Measurements from ENCODE around the gene LHFPL6. TPM values are rescaled to one million over a fixed set of nuclear protein-coding genes. Genes with fewer than 3 reads are reported as not detected.

The LHFPL6 gene
- total RNA-seq, 1 donor from 2014 or later: 3.0 TPM

DNA sequence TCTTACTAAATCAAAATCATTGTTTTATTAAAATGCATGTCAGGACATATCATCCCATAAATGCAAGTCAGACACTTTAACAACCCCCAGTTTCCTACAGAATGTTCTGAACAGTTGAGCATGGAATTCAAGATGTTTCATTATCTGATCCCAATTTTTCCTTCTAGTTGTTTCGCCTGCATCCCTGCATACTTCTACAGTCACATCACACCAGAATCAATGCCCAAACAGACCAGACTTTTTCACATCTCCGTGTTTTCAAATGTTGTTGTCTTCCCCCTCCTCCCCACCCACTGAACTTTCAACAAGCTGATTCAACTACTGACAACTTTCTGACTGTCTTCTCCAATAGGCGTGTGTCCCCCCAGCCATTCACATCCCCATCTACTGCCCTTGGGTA is 48.6 kb downstream of the LHFPL6 start:
- no peaks in the 10 kb centered on the region for H3F3A ChIP-seq (ENCODE audit: low read depth)
- H3K27me3 ChIP-seq: no peaks in the 10 kb centered on the region
- Mint-ChIP-seq H3K4me1 (peaks cover 3% of the 10 kb centered on the region), H3K36me3 (peaks cover 36% of the 10 kb centered on the region), H3K27me3 (ENCODE audit: insufficient read depth, low read depth) (peaks cover 2% of the 10 kb centered on the region), H3K27ac (no peak overlapping the region), H3K9me3 (peaks cover 10% of the 10 kb centered on the region), H3K4me3 (no peak overlapping the region)
- no peaks in the 10 kb centered on the region for H3K4me1 ChIP-seq
- H3K9me3 ChIP-seq (ENCODE audit: low read depth): no peaks in the 10 kb centered on the region
- H4K20me1 ChIP-seq (ENCODE audit: low read depth): no peaks in the 10 kb centered on the region
- H3K27ac ChIP-seq: no peak overlapping the region
- no peaks in the 10 kb centered on the region for H3K79me2 ChIP-seq (ENCODE audit: low read depth)
- no peak overlapping the region for H3K4me2 ChIP-seq
- no peak for DNase-seq (ENCODE audit: low spot score)
- no peaks in the 10 kb centered on the region for H3K36me3 ChIP-seq
- TF ChIP-seq, protein P1, sequence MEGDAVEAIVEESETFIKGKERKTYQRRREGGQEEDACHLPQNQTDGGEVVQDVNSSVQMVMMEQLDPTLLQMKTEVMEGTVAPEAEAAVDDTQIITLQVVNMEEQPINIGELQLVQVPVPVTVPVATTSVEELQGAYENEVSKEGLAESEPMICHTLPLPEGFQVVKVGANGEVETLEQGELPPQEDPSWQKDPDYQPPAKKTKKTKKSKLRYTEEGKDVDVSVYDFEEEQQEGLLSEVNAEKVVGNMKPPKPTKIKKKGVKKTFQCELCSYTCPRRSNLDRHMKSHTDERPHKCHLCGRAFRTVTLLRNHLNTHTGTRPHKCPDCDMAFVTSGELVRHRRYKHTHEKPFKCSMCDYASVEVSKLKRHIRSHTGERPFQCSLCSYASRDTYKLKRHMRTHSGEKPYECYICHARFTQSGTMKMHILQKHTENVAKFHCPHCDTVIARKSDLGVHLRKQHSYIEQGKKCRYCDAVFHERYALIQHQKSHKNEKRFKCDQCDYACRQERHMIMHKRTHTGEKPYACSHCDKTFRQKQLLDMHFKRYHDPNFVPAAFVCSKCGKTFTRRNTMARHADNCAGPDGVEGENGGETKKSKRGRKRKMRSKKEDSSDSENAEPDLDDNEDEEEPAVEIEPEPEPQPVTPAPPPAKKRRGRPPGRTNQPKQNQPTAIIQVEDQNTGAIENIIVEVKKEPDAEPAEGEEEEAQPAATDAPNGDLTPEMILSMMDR (IDR thresholded peaks at IDR 0.05): no peak
- TF ChIP-seq EZH2 (IDR thresholded peaks at IDR 0.05) (no peak), EZH2phosphoT487 (IDR thresholded peaks at IDR 0.05) (no peak)
- no peak overlapping the region for H3K4me3 ChIP-seq
- no peak overlapping the region for H3K9ac ChIP-seq
- H2AFZ ChIP-seq (replicated peaks): no peak overlapping the region

DNA sequence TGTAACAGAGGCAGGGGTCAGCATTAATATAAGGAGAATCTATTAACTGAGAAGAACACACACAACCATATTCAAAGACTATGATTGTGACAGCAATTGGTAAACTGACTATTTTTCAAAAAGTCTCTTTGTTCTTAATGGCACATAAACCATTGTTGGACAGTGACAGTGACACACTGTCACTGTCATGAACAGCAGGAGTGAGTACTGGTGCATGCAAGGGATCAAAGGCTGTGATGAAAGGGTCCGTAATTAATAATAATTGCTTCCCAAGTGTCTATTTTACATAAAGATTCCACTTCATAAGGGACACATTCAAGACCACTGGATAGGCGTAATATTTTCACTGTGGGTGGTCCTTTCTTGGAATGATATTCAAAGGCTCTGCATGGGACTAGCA is 50.7 kb downstream of the LHFPL6 start:
- Histone ChIP-seq H3K79me2 (ENCODE audit: low read depth) (no peaks in the 10 kb centered on the region), H3F3A (ENCODE audit: low read depth) (no peaks in the 10 kb centered on the region), H2AFZ (replicated peaks) (no peak overlapping the region), H3K4me2 (no peak overlapping the region), H4K20me1 (ENCODE audit: low read depth) (no peaks in the 10 kb centered on the region), H3K27ac (no peak overlapping the region), H3K27me3 (no peaks in the 10 kb centered on the region), H3K4me3 (no peak overlapping the region), H3K36me3 (no peaks in the 10 kb centered on the region), H3K9ac (no peak overlapping the region), H3K4me1 (peaks cover 1% of the 10 kb centered on the region), H3K9me3 (ENCODE audit: low read depth) (no peaks in the 10 kb centered on the region)
- Mint-ChIP-seq H3K27ac (no peak overlapping the region), H3K4me3 (no peak overlapping the region), H3K36me3 (peaks cover 18% of the 10 kb centered on the region), H3K4me1 (peaks cover 1% of the 10 kb centered on the region), H3K27me3 (ENCODE audit: insufficient read depth, low read depth) (no peaks in the 10 kb centered on the region), H3K9me3 (peaks cover 5% of the 10 kb centered on the region)
- no peak for DNase-seq (ENCODE audit: low spot score)
- TF ChIP-seq EZH2 (IDR thresholded peaks at IDR 0.05) (no peak), EZH2phosphoT487 (IDR thresholded peaks at IDR 0.05) (no peak)
- TF ChIP-seq, protein P1 (IDR thresholded peaks at IDR 0.05): no peak

DNA sequence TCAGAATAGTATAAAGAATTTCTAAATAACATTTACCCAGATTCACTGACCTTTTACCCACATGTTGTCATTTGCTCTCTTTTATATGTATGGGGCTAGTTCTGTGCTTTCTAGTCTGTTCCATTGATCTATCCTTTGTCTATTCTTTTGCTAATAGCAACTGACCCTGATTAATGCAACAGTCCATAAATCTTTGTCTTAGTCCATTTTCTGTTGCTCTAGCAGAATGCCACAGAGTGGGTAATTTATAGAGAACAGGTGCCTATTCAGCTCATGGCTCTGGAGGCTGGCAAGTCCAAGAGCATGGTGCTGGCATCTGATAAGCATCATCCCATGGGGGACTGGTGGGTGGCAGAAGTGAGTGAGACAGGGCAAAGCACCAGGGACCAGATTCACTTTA is 52.1 kb downstream of the LHFPL6 start:
- no peaks in the 10 kb centered on the region for H4K20me1 ChIP-seq (ENCODE audit: low read depth)
- peaks cover 14% of the 10 kb centered on the region for H3K4me1 ChIP-seq
- no peak overlapping the region for H3K4me2 ChIP-seq
- H3K36me3 ChIP-seq: no peaks in the 10 kb centered on the region
- H3K36me3 Mint-ChIP-seq: peaks cover 14% of the 10 kb centered on the region
- no peak overlapping the region for H3K4me3 ChIP-seq
- DNase-seq (ENCODE audit: low spot score): no peak
- H2AFZ ChIP-seq (replicated peaks): no peak overlapping the region
- no peaks in the 10 kb centered on the region for H3K27me3 ChIP-seq
- H3F3A ChIP-seq (ENCODE audit: low read depth): no peaks in the 10 kb centered on the region
- H3K4me1 Mint-ChIP-seq: peaks cover 13% of the 10 kb centered on the region
- no peaks in the 10 kb centered on the region for H3K27me3 Mint-ChIP-seq (ENCODE audit: insufficient read depth, low read depth)
- H3K9me3 ChIP-seq (ENCODE audit: low read depth): no peaks in the 10 kb centered on the region
- peaks cover 3% of the 10 kb centered on the region for H3K9me3 Mint-ChIP-seq
- TF ChIP-seq, protein P1 (IDR thresholded peaks at IDR 0.05): no peak
- no peak for TF ChIP-seq EZH2 (IDR thresholded peaks at IDR 0.05)
- no peak for TF ChIP-seq EZH2phosphoT487 (IDR thresholded peaks at IDR 0.05)
- no peak overlapping the region for H3K9ac ChIP-seq
- no peak overlapping the region for H3K27ac ChIP-seq
- H3K4me3 Mint-ChIP-seq: no peak overlapping the region
- H3K27ac Mint-ChIP-seq: no peak overlapping the region
- no peaks in the 10 kb centered on the region for H3K79me2 ChIP-seq (ENCODE audit: low read depth)
